Measurements from ENCODE around the gene RPGR. TPM values are rescaled to one million over a fixed set of nuclear protein-coding genes. Genes with fewer than 3 reads are reported as not detected.

Gene RPGR
- total and polyA plus RNA-seq, 9 of the 15 experiments (the other 6 are each of a cell fraction or from before 2014, with no cell fraction given), result 2.1 to 7.9 (median 5.7) TPM

- TF ChIP-seq CHD7 (IDR thresholded peaks at IDR 0.05; ENCODE audit: low read depth, low read length), result no peak
- TF ChIP-seq ZNF282 (CRISPR knock-in tag; IDR thresholded peaks at IDR 0.05), result no peak
- no peak for TF ChIP-seq PCBP2 (IDR thresholded peaks at IDR 0.05; ENCODE audit: low read depth, low read length, poor library complexity, severe bottlenecking)
- TF ChIP-seq BRF1 (IDR thresholded peaks at IDR 0.05; ENCODE audit: borderline replicate concordance, extremely low read depth, insufficient read length), result no peak
- TF ChIP-seq NFE2L1 (tag; IDR thresholded peaks at IDR 0.05; ENCODE audit: borderline replicate concordance, low read depth), result no peak
Measured at GRCh38 chrX:38233891-38234667, 93.2 kb downstream of the RPGR start (continued).
